KBM-7 (cell line): ENCODE measurements around the gene GM2A.
"Not testable (repeated sequence)": the region's sequence is repeated elsewhere in the genome, so short reads cannot be mapped to it uniquely, and the experiment has no call there.

Experiments
- DNase-seq: peaks from one replicate; pipeline ENCODE4 v3.0.0-alpha.2; 2015
- in situ Hi-C: fragments of 300-500 bp; cut with MboI; formaldehyde crosslinking; loops from 2 replicates; pipeline ENCODE4 v1.14.3; 2020; ENCODE audit warnings: low sequenced_read_pairs, low pct_unique_long_range_greater_than_20kb, mixed read lengths

GM2A gene

GRCh38 chr5:151248651-151249050 lies 4.3 kb upstream of the GM2A start:
- in situ Hi-C loops: no loop called here
- DNase-seq: no peak

DNA sequence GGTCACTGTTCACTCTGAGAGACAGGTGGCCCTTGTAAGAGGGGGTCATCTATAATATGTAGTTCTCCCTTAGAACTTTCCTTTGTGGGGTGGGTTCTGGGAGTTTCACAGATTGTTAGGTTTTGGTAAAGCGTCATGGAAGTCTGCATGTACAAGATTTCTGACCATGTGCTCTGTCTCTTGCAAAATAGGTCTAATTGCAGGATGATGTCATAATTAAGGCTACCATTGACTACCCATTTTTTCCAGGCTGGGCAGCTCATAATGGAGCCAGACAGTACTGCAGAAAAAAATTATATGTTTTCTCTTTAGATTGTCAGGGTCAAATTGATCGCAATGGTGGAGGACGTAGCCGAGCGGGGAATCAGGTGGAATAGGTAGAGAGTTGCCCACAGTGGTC lies 3.7 kb upstream of the GM2A start:
- no peak for DNase-seq
- in situ Hi-C loops: no loop called here

DNA sequence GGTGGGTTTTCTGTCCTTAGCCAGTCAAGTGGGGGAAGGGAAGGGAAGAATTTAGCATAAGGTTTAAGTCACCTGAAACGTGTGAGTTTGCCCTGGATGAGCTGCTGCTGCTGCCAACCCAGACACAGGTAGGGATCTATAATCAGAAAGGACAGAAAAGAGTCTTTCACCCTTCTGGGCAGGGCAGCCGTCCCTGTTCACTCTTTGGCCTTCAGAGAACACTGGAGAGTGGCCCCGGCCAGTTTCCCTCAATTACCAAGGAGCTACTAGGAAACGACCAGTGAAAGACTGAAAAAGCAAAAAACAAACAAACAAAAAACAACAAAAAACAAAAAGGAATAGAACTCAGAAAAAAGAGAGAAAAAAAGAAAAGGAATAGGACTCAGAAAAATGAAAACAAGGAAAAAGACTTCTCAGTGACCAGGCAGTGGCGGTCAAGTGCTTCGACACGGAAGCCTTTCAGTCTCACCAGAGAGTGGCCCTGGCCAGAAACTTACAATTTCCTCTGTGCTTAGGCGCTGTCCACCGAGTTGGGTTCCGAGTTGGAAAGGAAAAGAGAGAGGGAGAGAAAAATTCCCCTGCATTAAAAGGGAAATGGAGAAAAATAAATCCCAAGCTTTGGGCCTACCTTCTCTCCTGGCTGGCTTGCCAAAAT lies 2.5 kb upstream of the GM2A start:
- DNase-seq: no peak
- in situ Hi-C loops: no loop called here

GRCh38 chr5:151251001-151251551 lies 1.9 kb upstream of the GM2A start:
- in situ Hi-C loops: no loop called here

DNA sequence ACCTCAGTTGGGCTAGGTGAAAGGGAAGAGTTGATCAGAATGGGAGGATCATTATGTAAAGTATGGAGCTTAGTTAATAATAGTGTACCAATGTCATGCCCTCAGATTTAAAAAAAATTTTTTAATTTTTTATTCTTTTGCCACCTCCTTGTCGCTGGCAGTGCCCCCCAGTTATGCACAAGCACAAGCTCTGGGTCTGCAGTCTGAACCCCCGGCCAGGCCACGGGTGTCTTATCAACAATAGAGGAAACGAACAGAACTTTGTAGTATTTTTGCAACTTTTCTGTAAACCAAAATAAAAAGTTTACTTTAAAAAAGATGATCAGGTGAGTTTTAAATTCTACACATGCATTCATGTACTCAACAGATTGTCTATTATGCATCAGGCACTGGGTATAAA lies 1.4 kb upstream of the GM2A start:
- DNase-seq: no peak
- in situ Hi-C loops: no loop called here

More at GRCh38 chr5:151251001-151251551, 1.9 kb upstream of the GM2A start:
- DNase-seq: no peak

GRCh38 chr5:151253605-151253950 lies 593 bp downstream of the GM2A start:
- in situ Hi-C loops: no loop called here
- DNase-seq: peak; percentile 33

DNA sequence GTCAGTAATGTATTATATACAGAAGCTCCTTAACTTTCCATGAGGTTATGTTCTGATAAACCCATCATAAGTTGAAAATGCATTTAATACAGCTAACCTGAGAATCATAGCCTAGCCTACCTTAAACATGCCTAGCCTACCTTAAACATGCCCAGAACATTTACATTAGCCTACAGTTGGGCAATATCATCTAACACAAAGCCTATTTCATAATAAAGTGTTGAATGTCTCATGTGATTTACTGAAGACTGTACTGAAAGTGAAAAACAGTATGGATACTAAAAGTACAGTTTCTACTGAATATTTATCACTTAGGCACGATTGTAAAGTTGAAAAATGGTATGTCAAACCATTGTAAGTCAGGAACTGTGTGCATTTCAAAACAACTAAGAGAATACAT lies 1.6 kb downstream of the GM2A start:
- in situ Hi-C loops: no loop called here
- DNase-seq: no peak

DNA sequence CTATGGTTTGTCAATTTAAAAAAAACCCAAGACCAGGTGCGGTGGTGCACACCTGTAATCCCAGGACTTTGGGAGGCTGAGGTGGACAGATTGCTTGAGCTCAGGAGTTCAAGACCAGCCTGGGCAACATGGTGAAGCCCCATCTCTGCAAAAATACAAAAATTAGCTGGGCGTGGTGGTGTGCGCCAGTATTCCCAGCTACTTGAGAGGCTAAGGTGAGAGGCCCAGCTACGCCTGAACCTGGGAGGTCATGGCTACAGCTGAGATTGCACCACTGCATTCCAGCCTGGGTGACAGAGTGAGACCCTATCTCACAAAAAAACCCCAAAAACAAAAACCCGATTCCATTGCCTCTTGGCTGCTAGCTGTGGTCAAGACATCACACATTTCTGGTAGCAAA lies 2.0 kb downstream of the GM2A start:
- in situ Hi-C loops, DNase-seq: not testable (repeated sequence)

DNA sequence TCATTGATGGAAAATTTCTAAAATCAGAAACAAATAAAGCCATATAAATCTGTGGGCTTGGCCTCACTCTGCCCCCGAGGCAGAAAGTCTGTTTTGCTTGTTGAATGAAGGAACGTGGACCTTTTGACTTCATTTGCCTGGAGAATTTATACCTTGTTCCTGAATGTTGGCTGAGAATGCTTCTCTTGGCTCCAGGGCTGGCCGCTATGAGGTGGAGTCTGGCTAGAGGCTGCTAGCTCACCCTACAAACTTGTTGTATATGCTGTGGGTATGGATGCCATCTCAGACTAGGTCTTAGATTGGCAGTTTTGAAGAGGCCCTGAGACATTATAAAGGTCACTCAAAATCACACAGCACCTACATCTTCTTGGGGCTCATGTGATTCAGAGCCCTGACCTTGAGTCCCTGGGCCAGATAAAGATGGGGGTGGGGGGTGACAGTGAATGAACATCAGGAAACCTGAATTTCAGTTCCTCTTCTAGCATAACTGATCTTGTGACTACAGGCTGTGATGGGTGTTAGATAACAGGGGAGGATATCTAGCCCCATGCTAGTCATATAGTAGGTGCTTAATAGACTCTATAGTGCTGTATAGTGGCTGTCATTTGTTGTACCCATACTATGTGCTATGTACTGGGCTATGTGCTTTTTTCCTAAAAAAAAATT lies 2.8 kb downstream of the GM2A start:
- in situ Hi-C loops: no loop called here
- peak; percentile 52 for DNase-seq

DNA sequence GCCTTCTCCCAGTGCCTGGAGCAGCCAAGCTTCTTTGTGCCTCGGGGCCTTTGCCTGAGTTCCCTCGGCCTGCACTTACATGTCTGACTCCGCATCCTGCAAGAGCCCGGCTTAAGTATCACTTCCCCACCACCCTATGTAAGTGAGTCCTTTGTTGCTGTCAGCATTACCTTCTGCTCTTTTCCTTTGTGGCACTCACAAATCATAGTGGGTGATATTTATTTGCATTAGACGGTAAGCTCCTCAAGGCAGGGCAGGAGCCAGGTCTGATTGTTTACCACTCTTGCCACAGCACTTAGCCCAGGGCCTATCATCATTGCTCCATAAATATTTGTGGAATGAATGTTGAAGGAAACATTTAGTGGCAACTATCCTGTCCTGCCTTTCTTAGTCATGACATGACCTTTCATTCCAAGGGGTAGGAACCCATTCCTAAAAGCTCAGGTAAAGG lies 4.8 kb downstream of the GM2A start:
- no peak for DNase-seq
- in situ Hi-C loops: no loop called here

GRCh38 chr5:151258201-151258611 lies 5.2 kb downstream of the GM2A start:
- peak; percentile 60 for DNase-seq
- in situ Hi-C loops: no loop called here

GRCh38 chr5:151258816-151259215 lies 5.8 kb downstream of the GM2A start:
- in situ Hi-C loops: no loop called here
- no peak for DNase-seq

- no peak for DNase-seq
- in situ Hi-C loops: no loop called here
Measured at GRCh38 chr5:151259931-151260330, 6.9 kb downstream of the GM2A start.

DNA sequence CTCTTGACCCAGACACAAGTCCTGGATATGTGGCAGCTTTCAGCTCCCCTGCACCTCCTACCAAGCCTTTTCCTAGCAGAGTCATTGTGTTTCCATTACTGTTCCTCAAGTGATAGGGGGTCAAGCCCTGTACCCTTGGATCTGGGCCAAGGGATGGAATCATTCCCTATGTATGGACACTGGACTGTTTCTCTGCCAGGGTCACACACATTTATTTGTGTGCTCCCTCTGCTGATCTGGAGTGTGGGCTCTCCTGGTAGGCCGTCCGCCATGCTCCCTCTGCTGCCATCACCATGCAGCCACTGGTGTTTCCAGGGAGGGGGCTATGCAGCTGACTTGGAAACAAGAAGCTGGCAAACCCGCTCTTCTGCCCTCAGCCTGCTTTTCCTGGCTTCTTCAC lies 9.5 kb downstream of the GM2A start:
- in situ Hi-C loops: no loop called here
- DNase-seq: no peak

- DNase-seq: no peak
- in situ Hi-C loops: no loop called here
Measured at GRCh38 chr5:151264113-151264512, 11.1 kb downstream of the GM2A start.

GRCh38 chr5:151267491-151268260 lies 14.7 kb downstream of the GM2A start:
- DNase-seq: no peak

DNA sequence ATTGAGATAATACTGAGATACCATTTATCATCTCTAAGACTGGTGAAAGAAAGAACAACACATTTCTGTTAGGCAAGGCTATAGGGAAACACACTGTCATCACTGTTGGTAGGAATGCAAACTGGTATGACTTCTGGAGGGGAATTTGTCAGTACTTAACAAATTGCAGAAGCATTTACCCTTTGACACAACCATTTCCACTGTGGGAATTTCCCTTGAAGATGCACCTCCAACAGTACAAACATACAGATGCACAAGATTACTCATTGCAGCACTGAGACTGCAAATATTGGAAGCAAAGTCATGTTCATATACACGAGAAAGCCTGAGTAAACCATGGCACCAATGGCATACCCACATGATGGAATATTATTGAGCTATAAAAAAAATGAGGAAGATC lies 17.6 kb downstream of the GM2A start:
- no peak for DNase-seq
- in situ Hi-C loops: no loop called here

More at GRCh38 chr5:151267491-151268260, 14.7 kb downstream of the GM2A start:
- in situ Hi-C loops: no loop called here

- in situ Hi-C loops: no loop called here
- no peak for DNase-seq
Measured at GRCh38 chr5:151271336-151271735, 18.4 kb downstream of the GM2A start.

GRCh38 chr5:151274666-151275065 lies 21.7 kb downstream of the GM2A start:
- in situ Hi-C loops: no loop called here
- no peak for DNase-seq

GRCh38 chr5:151275803-151276202 lies 22.8 kb downstream of the GM2A start:
- DNase-seq: no peak
- in situ Hi-C loops: no loop called here
